Cardiac fibroblast (primary cell): ENCODE results near the gene ATE1.
A peak's percentile ranks its signal among the peaks of the same experiment; 100 is the strongest.

Source experiments
- DNase-seq, 2 donors: peaks; one replicate each; pipeline versions ENCODE4 v3.0.0 to v3.0.0-alpha.2; 2010; ENCODE audit warnings: low read depth in 2 of 2
- H3K4me3 ChIP-seq, 2 donors: replicated peaks in 1 of 2; 1 replicate in 1 of 2; 2 replicates in 1 of 2; pipeline ENCODE4 v1.5.1; 2011; ENCODE audit warnings: low read depth in 2 of 2, low read length in 2 of 2, mild to moderate bottlenecking in 2 of 2, moderate library complexity in 1 of 2
- CTCF ChIP-seq: IDR thresholded peaks from one replicate; pipeline ENCODE4 v1.5.1; 2011; ENCODE audit warnings: low read depth, mild to moderate bottlenecking, low read length, inconsistent platforms

ATE1 gene

DNA sequence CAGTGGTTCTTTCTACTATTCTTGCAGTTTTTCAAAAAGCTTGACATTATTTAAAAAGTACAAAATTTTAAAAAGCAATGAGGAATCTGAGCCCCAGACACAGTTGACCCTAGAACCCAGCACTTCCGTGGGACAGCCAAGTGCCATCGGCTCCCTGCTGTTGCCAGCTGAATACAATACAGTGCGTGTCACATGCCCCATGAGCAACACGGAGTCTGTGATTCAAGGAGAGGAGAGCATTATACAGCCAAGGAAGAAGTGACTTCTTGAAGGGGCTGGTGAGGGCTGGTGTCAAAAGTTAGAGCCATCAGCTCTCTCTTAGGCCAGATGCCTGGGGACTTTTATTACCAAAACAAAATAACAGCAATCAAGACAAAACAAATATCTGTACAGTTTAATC, 206.6 kb downstream of the ATE1 start:
- DNase-seq = no peak
- TF ChIP-seq CTCF = no peak
- no peak overlapping the region for H3K4me3 ChIP-seq

- H3K4me3 ChIP-seq = no peak overlapping the region
- DNase-seq = no peak
- TF ChIP-seq CTCF = no peak
Observed at GRCh38 chr10:121715969-121716368, 211.9 kb downstream of the ATE1 start.

- no peak for DNase-seq
- no peak for TF ChIP-seq CTCF
- no peak overlapping the region for H3K4me3 ChIP-seq
Observed at GRCh38 chr10:121715076-121715475, 212.8 kb downstream of the ATE1 start.

GRCh38 chr10:121713486-121713885, 214.3 kb downstream of the ATE1 start:
- no peak for DNase-seq
- no peak overlapping the region for H3K4me3 ChIP-seq
- no peak for TF ChIP-seq CTCF

GRCh38 chr10:121710971-121711370, 216.9 kb downstream of the ATE1 start:
- no peak overlapping the region for H3K4me3 ChIP-seq
- DNase-seq = no peak
- no peak for TF ChIP-seq CTCF

DNA sequence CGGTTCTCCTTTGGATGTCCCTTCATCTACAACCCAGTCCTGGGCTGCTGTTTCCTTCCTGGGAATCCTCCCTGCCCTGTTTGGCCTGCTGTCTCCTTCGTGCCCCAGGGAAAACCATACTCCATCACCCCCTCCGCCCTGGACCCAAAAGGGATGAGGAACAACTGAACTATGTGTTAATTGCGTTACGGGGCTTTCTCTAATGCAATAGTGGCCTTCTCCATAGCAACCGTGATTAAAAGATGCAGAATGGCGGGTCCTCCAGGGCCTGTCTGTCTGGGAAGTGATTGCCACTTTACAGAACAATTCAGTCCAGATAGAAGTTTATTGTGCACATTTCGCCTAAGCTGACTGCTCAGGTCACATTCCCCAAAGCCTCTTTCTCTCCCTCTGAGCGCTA, 217.6 kb downstream of the ATE1 start:
- DNase-seq = peak; percentile 43 to 44
- no peak overlapping the region for H3K4me3 ChIP-seq
- no peak for TF ChIP-seq CTCF

GRCh38 chr10:121709675-121710073, 218.2 kb downstream of the ATE1 start:
- peak; percentile 24 for TF ChIP-seq CTCF
- H3K4me3 ChIP-seq = no peak overlapping the region
- DNase-seq = peak; percentile 80 to 87
